PC-3 (cell line): ENCODE measurements around the gene SMIM32. TPM values are rescaled to one million over a fixed set of nuclear protein-coding genes. Genes with fewer than 3 reads are reported as not detected.
A peak's percentile ranks its signal among the peaks of the same experiment; 100 is the strongest.

Experiments used
- ATAC-seq: fragments of 200-7000 bp; cut with Tn5 transposase; 2 replicates; pipeline ENCODE4 v1.9.1; 2020; ENCODE audit warnings: mild to moderate bottlenecking, moderate library complexity
- BruUV-seq: library from RNA; stranded (reverse); fragments of 400-500 nt; replicated peaks from 2 replicates; lab custom pipeline; 2021; lab: Mats Ljungman, UMichigan
- CTCF ChIA-PET: fragments of 300-600 bp; sonication (Branson Sonifier 250); formaldehyde crosslinking; loops from one replicate; lab custom pipeline; 2022; ENCODE audit warnings: antibody characterized with exemption; lab: Charles Lee
- POLR2A ChIA-PET: fragments of 300-600 bp; sonication (Branson Sonifier 250); formaldehyde crosslinking; loops from one replicate; lab custom pipeline; 2022; ENCODE audit warnings: antibody characterized with exemption; ENCODE audit not compliant: unreplicated experiment; lab: Charles Lee
- DNase-seq: peaks from one replicate; pipeline ENCODE4 v3.0.0-alpha.2; 2015
- H2AFZ ChIP-seq: fragments of 300-600 bp; sonication (generic); 2 replicates; pipeline ENCODE4 v1.6.0; 2016; ENCODE audit warnings: antibody characterized with exemption, low read length
- H3F3A ChIP-seq: fragments of 300-600 bp; sonication (generic); one replicate; pipeline ENCODE4 v1.6.0; 2017; ENCODE audit warnings: antibody characterized with exemption, low read length, control low read depth, mild to moderate bottlenecking; ENCODE audit not compliant: unreplicated experiment
- H3K27ac ChIP-seq: fragments of 300-600 bp; sonication (generic); 2 replicates; pipeline ENCODE4 v1.5.1; 2016; ENCODE audit warnings: mild to moderate bottlenecking, low read length
- H3K27me3 ChIP-seq: fragments of 300-600 bp; sonication (generic); 2 replicates; pipeline ENCODE4 v1.6.1; 2016; ENCODE audit warnings: low read length, mixed read lengths
- H3K36me3 ChIP-seq: fragments of 300-600 bp; sonication (generic); 2 replicates; pipeline ENCODE4 v1.6.1; 2016; ENCODE audit warnings: low read depth, mixed run types, low read length, mixed read lengths
- H3K4me1 ChIP-seq: fragments of 300-600 bp; sonication (generic); 2 replicates; pipeline ENCODE4 v1.5.1; 2016; ENCODE audit warnings: low read length; ENCODE audit not compliant: insufficient read depth
- H3K4me2 ChIP-seq: fragments of 300-600 bp; sonication (generic); 2 replicates; pipeline ENCODE4 v1.6.0; 2016; ENCODE audit warnings: low read length
- H3K4me3 ChIP-seq: fragments of 300-600 bp; sonication (generic); 2 replicates; pipeline ENCODE4 v1.5.1; 2016; ENCODE audit warnings: mild to moderate bottlenecking, low read length, mixed read lengths
- H3K79me2 ChIP-seq: fragments of 300-600 bp; sonication (generic); 2 replicates; pipeline ENCODE4 v1.6.1; 2017; ENCODE audit warnings: low read length, mixed read lengths
- H3K9ac ChIP-seq: fragments of 300-600 bp; sonication (generic); 2 replicates; pipeline ENCODE4 v1.6.0; 2016; ENCODE audit warnings: mild to moderate bottlenecking, low read length
- H3K9me2 ChIP-seq: fragments of 300-600 bp; sonication (generic); replicated peaks from 2 replicates; pipeline ENCODE4 v1.6.1; 2016; ENCODE audit warnings: mixed run types, low read length, mixed read lengths
- H3K9me3 ChIP-seq: fragments of 300-600 bp; sonication (generic); 2 replicates; pipeline ENCODE4 v1.6.1; 2016; ENCODE audit warnings: low read length, mixed read lengths
- H4K20me1 ChIP-seq: fragments of 300-600 bp; sonication (generic); 2 replicates; pipeline ENCODE4 v1.6.1; 2016; ENCODE audit warnings: low read length, mixed read lengths
- EZH2 ChIP-seq: fragments of 300-600 bp; sonication (generic); IDR thresholded peaks from one replicate; pipeline ENCODE4 v1.6.1; 2017; ENCODE audit warnings: antibody characterized with exemption, mild to moderate bottlenecking, low read length; ENCODE audit not compliant: unreplicated experiment
- EZH2phosphoT487 ChIP-seq: fragments of 300-600 bp; sonication (generic); IDR thresholded peaks from 2 replicates; pipeline ENCODE4 v1.6.1; 2018; ENCODE audit warnings: mild to moderate bottlenecking, antibody characterized with exemption, low read length, borderline replicate concordance
- intact Hi-C: fragments of 100-400 bp; cut with micrococcal nuclease; formaldehyde crosslinking; loops from 2 replicates; pipeline ENCODE4 v1.9.0; 2023
- total RNA-seq: library from RNA; depleted of rRNA; stranded (reverse); fragments of >200 nt; gene quantifications from 2 replicates; pipeline ENCODE4 v1.2.3, GENCODE V29; 2014
- TF ChIP-seq, protein P1 (sequence below): fragments of 300-600 bp; sonication (generic); conservative IDR thresholded peaks from 2 replicates; pipeline ENCODE4 v1.5.1; 2017; ENCODE audit warnings: antibody characterized with exemption, low read depth, mild to moderate bottlenecking, low read length

SMIM32 gene
- total RNA-seq, 1 experiment from 2014 or later: not detected

DNA sequence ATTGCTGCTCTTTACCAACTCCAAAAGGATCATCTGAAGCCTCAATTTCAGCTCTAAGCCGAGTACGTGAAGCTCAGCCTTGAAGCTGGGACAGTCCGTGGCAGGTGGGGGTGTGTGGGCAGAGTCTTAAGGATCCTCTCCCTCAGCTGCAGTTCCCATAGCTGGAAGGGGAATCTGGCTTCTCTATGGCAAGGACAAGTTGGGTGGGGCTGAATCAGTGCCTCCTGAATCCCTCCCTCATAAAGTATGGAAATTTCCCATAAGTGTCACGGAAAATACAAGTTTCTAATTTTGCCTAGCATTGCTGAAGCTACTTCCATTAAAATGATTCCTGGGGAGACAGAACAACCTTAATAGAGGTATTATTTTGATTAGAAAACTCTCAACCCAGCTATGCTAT is 47.9 kb upstream of the SMIM32 start:
- no peak overlapping the region for H3K4me2 ChIP-seq
- H3K9ac ChIP-seq: no peak overlapping the region
- no peaks in the 10 kb centered on the region for H3F3A ChIP-seq
- H3K4me1 ChIP-seq: no peaks in the 10 kb centered on the region
- H3K27ac ChIP-seq: no peak overlapping the region
- intact Hi-C loops: no loop called here
- peaks cover 5% of the 10 kb centered on the region; the same call in 1 of the 2 replicates for H3K27me3 ChIP-seq
- no peaks in the 10 kb centered on the region for H4K20me1 ChIP-seq
- H3K4me3 ChIP-seq: no peak overlapping the region
- H3K9me3 ChIP-seq: no peaks in the 10 kb centered on the region
- DNase-seq: no peak
- no peaks in the 10 kb centered on the region for H3K36me3 ChIP-seq
- no peaks in the 10 kb centered on the region for H3K9me2 ChIP-seq
- BruUV-seq: no TSS peak
- H3K79me2 ChIP-seq: no peaks in the 10 kb centered on the region
- no peak for TF ChIP-seq EZH2phosphoT487
- H2AFZ ChIP-seq: no peak overlapping the region
- POLR2A ChIA-PET: no interaction called here
- CTCF ChIA-PET: no interaction called here
- no peak for ATAC-seq

DNA sequence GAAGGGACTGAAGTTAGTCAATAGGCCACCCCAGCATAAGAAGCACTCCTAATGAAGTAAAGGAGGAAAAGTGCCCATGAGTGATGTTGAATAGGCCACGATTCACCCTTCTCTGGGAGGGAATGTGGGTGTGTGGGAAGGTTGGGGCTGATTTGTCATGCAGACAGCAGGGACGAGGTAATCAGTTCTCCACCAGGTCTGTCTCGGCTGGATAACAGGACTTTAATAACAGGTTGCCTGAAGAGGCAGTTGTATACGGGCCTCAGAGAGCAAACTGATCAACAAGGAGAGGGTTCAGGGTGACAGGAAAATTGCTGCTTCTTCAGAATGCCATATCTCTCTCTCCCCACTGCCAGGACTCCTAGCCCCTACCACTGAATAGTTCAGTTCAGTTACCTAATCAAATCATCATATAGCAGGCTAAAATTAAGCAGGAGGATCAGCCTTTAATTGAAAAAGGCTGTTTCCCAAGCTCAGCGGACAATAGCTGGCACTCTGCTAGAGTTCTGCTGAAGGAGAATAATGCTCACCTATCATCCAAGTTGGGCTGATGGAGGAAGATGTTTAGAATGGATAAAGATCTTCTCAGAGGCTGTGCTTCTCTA is 43.6 kb upstream of the SMIM32 start:
- Histone ChIP-seq H3K9me3 (no peaks in the 10 kb centered on the region), H3K27me3 (no peaks in the 10 kb centered on the region), H3K27ac (no peak overlapping the region), H3K36me3 (no peaks in the 10 kb centered on the region), H3F3A (no peaks in the 10 kb centered on the region), H2AFZ (no peak overlapping the region), H3K79me2 (no peaks in the 10 kb centered on the region), H3K9me2 (no peaks in the 10 kb centered on the region), H4K20me1 (no peaks in the 10 kb centered on the region), H3K4me3 (no peak overlapping the region), H3K4me2 (no peak overlapping the region), H3K9ac (no peak overlapping the region), H3K4me1 (no peaks in the 10 kb centered on the region)
- DNase-seq: no peak
- ChIA-PET CTCF (no interaction called here), POLR2A (no interaction called here)
- intact Hi-C loops: no loop called here
- no peak for ATAC-seq
- BruUV-seq: no TSS peak
- TF ChIP-seq EZH2phosphoT487: no peak

DNA sequence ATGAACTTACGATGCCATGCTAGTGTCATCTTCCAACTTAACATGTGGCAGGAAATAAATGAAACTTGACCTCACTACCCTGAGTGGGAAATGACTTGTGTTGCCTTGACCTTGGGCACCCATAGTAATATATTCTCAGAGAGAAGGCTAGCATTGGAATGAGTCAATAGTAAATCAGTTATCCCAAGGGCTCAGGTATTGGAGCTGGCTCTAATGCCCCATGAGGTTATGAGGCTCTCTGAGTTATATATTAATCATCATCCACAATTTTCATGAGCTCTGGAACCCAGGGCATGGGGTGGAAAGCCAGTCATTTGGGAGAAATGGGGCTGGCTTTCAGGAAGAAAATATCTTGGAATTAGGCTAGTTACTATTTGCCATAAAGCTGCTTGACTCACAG is 42.4 kb upstream of the SMIM32 start:
- H3K4me2 ChIP-seq: no peak overlapping the region
- no peaks in the 10 kb centered on the region for H3K36me3 ChIP-seq
- no peaks in the 10 kb centered on the region for H3K9me3 ChIP-seq
- no peak overlapping the region for H2AFZ ChIP-seq
- peak; percentile 56 for DNase-seq
- ATAC-seq: no peak
- POLR2A ChIA-PET: no interaction called here
- BruUV-seq: no TSS peak
- H3K9me2 ChIP-seq: no peaks in the 10 kb centered on the region
- H3K4me1 ChIP-seq: no peaks in the 10 kb centered on the region
- intact Hi-C loops: no loop called here
- no peak overlapping the region for H3K27ac ChIP-seq
- TF ChIP-seq EZH2 (no peak), EZH2phosphoT487 (no peak)
- TF ChIP-seq, protein P1, sequence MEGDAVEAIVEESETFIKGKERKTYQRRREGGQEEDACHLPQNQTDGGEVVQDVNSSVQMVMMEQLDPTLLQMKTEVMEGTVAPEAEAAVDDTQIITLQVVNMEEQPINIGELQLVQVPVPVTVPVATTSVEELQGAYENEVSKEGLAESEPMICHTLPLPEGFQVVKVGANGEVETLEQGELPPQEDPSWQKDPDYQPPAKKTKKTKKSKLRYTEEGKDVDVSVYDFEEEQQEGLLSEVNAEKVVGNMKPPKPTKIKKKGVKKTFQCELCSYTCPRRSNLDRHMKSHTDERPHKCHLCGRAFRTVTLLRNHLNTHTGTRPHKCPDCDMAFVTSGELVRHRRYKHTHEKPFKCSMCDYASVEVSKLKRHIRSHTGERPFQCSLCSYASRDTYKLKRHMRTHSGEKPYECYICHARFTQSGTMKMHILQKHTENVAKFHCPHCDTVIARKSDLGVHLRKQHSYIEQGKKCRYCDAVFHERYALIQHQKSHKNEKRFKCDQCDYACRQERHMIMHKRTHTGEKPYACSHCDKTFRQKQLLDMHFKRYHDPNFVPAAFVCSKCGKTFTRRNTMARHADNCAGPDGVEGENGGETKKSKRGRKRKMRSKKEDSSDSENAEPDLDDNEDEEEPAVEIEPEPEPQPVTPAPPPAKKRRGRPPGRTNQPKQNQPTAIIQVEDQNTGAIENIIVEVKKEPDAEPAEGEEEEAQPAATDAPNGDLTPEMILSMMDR: no peak
- CTCF ChIA-PET: no interaction called here
- no peaks in the 10 kb centered on the region for H3K79me2 ChIP-seq
- no peaks in the 10 kb centered on the region for H4K20me1 ChIP-seq
- H3F3A ChIP-seq: no peaks in the 10 kb centered on the region
- no peak overlapping the region for H3K4me3 ChIP-seq
- H3K9ac ChIP-seq: no peak overlapping the region
- H3K27me3 ChIP-seq: no peaks in the 10 kb centered on the region

DNA sequence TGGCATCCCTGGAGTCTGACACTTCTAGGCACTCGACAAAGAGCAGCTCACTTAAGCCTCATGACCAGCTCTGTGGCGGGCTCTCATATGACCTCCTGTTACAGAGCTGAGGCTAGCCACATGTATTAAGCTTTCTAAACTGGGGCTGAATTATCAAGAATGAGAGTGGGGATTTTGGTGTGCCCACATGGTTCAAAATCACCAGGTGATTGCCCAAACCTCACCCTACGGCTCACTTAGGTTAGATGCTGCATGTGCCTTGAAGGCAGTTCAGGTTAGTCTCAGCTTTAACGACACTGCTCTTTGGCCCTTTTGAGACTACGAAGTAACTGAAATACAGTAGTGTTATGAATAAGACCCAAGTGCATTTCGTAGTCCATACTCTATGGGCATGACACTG is 39.4 kb upstream of the SMIM32 start:
- Histone ChIP-seq H3K4me3 (no peak overlapping the region), H3K9ac (no peak overlapping the region), H4K20me1 (no peaks in the 10 kb centered on the region), H3K79me2 (no peaks in the 10 kb centered on the region), H3K9me3 (no peaks in the 10 kb centered on the region), H3K36me3 (no peaks in the 10 kb centered on the region), H3K27me3 (no peaks in the 10 kb centered on the region), H3K4me2 (no peak overlapping the region), H3F3A (no peaks in the 10 kb centered on the region), H3K9me2 (no peaks in the 10 kb centered on the region), H3K27ac (no peak overlapping the region), H3K4me1 (no peaks in the 10 kb centered on the region), H2AFZ (no peak overlapping the region)
- TF ChIP-seq EZH2 (no peak), EZH2phosphoT487 (no peak)
- TF ChIP-seq, protein P1: no peak
- DNase-seq (no peak), ATAC-seq (no peak)
- ChIA-PET POLR2A (no interaction called here), CTCF (no interaction called here)
- BruUV-seq: no TSS peak
- intact Hi-C loops: no loop called here
